ENCODE data around the gene ST8SIA2.

ST8SIA2 gene

GRCh38 chr15:92399271-92399950 lies 5.7 kb downstream of the ST8SIA2 start:
- no peak for DNase-seq

- no peak for DNase-seq
Observed at GRCh38 chr15:92400573-92400972, 6.9 kb downstream of the ST8SIA2 start.

GRCh38 chr15:92400980-92401787 lies 7.5 kb downstream of the ST8SIA2 start:
- no peak for DNase-seq

- DNase-seq, result no peak
Observed at GRCh38 chr15:92402751-92403150, 9.1 kb downstream of the ST8SIA2 start.

- no peak for DNase-seq
Observed at GRCh38 chr15:92405942-92406341, 12.3 kb downstream of the ST8SIA2 start.

- no peak for DNase-seq
Observed at GRCh38 chr15:92407321-92407720, 13.6 kb downstream of the ST8SIA2 start.

- DNase-seq, result no peak
Observed at GRCh38 chr15:92407916-92408315, 14.2 kb downstream of the ST8SIA2 start.

GRCh38 chr15:92409006-92409405 lies 15.3 kb downstream of the ST8SIA2 start:
- DNase-seq, result no peak

GRCh38 chr15:92409521-92409920 lies 15.8 kb downstream of the ST8SIA2 start:
- DNase-seq, result no peak

GRCh38 chr15:92410537-92410936 lies 16.9 kb downstream of the ST8SIA2 start:
- no peak for DNase-seq

- DNase-seq, result no peak
Observed at GRCh38 chr15:92411256-92411655, 17.6 kb downstream of the ST8SIA2 start.

GRCh38 chr15:92413510-92413909 lies 19.8 kb downstream of the ST8SIA2 start:
- no peak for DNase-seq

- DNase-seq, result no peak
Observed at GRCh38 chr15:92415639-92416297, 22.1 kb downstream of the ST8SIA2 start.

- no peak for DNase-seq
Observed at GRCh38 chr15:92416557-92416956, 22.9 kb downstream of the ST8SIA2 start.

- no peak for DNase-seq
Observed at GRCh38 chr15:92417716-92418115, 24.0 kb downstream of the ST8SIA2 start.

- no peak for DNase-seq
Observed at GRCh38 chr15:92418864-92419263, 25.2 kb downstream of the ST8SIA2 start.

GRCh38 chr15:92421976-92422375 lies 28.3 kb downstream of the ST8SIA2 start:
- DNase-seq, result no peak

- no peak for DNase-seq
Observed at GRCh38 chr15:92425578-92426225, 32.0 kb downstream of the ST8SIA2 start.

GRCh38 chr15:92429378-92430068 lies 35.8 kb downstream of the ST8SIA2 start:
- DNase-seq, result peak; percentile 4

- no peak for DNase-seq
Observed at GRCh38 chr15:92430069-92430440, 36.4 kb downstream of the ST8SIA2 start.

GRCh38 chr15:92435145-92435544 lies 41.5 kb downstream of the ST8SIA2 start:
- DNase-seq, result no peak

GRCh38 chr15:92438471-92438870 lies 44.8 kb downstream of the ST8SIA2 start:
- no peak for DNase-seq

- DNase-seq, result no peak
Observed at GRCh38 chr15:92443381-92443780, 49.7 kb downstream of the ST8SIA2 start.

Measured in hematopoietic multipotent progenitor cell treated with erythropoietin and hydrocortisone succinate and interleukin-3 and kit ligand, for 8 days (in vitro differentiated cells).